GM03348 (cell line): ENCODE results near the gene ATP5MC3.
A peak's percentile ranks its signal among the peaks of the same experiment; 100 is the strongest.
"Not testable (repeated sequence)": the region's sequence is repeated elsewhere in the genome, so short reads cannot be mapped to it uniquely, and the experiment has no call there.

Experiments used
- DNase-seq: peaks from one replicate; pipeline ENCODE4 v3.0.0; 2012; ENCODE audit warnings: low spot score

The ATP5MC3 gene

DNA sequence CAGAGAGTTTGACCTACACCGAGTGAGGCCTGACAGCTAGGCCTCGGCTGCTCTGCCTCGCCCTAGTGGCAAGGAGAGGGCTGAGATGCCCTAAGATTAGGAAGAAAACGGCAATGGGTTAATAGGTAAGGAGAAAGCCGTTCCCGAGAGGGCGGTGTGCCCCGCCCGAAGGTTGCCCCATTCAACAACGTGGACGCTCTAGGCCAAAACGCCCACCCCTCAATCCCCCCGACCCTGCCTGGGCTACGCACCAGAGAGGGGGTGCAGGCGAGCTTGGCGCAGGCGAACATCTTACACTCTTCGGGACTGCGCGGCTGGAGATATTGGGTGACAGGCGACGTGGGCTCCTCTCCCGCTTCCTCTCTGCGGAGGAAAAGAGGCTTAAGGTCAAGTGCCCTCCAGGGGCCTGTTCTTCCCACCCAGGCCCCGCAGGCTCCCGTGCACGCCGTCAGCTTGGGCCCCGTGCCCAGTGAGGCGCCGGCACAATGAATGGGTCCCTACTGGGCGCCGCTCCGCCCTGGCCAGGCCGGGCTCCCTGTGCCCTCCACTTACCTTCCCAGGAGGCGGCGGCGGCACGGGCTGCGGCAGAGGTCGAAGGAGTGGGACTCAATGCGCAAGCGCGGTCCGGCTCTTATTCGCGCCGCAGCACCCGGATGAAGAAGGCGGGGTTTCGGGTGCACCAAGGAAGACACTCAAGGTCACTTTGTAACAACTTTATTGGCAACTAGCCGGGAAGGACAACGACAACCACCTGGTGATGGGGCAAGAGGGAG, at the start of gene ATP5MC3:
Gene ATP5MC3 (minus strand): TSS at position 607 of the 773 bp plus-strand sequence. CDS start 317 bp downstream, at position 290.
- peak; percentile 97 for DNase-seq

DNA sequence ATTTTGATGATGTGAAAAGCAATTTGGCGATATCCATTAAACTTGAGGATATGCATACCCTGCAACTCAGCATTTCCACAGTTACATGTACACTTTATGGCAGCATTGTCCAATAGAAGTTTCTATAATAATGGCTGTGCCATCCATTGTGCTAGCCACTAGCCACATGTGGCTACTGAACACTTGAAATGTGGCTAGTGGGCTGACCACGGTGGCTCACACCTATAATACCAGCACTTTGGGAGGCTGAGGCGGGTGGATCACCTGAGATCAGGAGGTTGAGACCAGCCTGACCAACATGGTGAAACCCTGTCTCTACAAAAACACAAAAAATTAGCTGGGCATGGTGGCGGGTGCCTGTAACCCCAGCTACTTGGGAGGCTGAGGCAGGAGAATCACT, 47.1 kb upstream of the ATP5MC3 start:
- not testable (repeated sequence) for DNase-seq

DNA sequence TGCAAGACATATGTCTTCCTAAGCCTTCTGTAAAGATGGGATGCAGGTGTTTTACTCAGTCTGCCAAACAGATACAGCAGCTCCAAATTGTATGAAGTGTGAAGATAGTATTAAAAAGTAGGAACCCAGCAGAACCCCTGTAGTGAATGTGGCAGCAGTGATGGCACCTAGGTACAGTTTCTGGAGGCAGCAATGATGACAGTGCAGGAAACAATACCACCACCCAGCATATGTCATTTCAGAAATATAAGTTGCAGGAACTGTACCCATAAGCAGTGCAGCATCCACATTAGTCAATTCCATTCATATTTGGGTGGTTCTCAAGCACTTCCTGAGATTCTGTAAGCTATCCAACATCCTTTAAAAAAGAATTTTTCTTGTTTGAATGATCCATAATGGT, 46.7 kb upstream of the ATP5MC3 start:
- no peak for DNase-seq

DNA sequence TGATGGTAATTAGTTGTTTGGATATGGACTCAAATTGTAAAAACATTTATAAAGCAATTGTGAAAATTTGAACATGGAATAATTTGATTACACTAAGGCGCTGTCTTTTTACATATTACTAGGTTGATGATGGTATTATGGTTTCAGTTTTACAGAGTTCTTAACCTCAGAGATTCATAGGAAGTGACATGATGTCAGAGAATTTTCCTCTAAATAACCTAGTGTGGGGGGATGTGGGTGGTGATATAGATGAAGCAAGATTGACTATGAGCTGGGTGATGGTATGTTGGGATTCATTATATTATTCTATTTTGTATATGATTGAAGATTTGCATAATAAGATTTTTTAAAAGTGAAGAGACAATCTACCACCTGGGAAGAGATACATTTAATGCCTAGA, 45.9 kb upstream of the ATP5MC3 start:
- DNase-seq: no peak

DNA sequence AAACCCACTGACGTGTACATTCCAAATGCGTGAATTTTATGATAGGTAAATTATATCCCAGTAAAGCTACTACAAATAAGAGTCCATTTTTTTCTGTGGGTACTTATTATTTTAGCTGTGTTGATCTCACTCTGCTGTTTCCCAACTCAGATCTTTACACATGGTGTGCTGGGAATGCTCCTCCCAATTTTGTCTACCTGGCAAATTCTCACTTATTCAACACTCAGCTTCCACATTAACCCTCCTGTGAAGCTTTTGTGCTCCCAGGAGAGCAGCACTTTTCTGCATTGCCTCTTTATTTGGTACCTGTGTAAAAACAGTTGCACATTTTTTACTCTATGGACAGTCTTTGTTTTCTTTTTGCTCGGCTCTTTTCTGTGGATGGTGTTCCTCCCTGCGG, 38.6 kb upstream of the ATP5MC3 start:
- no peak for DNase-seq

DNA sequence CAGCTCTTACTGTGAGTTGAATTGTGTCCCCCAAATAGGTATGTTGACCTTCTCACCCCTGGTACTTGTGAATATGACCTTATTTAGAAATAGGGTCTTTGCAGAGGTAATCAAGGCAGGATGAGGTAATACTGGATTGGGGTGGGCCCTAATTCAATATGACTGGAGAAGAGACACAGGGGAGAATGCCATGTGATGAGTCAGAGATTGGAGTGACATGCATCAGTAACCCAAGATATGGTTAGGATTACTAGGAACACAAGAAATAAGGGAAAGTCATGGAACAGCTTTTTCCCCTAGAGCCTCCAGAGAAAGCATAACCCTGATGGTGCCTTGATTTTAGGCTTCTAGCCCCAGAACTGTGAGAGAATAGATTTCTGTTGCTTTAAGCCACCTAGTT, 37.0 kb upstream of the ATP5MC3 start:
- DNase-seq: no peak

DNA sequence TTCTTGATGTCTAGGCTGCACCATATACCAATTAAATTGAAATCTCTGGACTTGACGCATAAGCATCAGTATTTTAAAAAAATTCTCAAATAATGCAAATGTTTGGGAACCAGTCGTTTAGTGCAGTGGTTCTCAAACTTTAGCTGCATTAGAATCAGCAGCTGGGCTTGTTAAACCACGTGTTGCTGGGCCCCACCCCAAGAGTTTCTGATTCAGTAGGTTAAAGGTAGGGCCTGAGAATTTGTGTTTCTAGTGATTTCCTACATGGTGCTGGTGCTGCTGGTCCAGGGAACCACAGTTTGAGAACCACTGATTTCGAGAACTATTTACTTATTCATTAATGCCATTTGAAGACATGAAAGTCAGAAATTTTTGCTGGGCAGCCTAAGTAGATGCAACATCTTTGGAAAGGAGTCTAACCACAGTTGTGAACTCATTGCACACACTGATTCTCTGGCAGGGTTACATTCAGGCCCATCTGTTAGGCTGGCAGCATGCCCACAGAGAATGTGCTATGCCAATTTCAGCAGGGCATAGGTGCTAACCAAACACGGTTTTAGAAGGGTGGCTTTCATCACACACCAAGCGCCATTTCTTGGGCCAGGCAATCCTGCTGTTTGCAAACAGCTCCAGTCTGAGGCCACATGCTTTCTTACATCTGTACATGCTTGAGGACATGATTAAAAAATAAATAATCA, 26.4 kb upstream of the ATP5MC3 start:
- DNase-seq: no peak

DNA sequence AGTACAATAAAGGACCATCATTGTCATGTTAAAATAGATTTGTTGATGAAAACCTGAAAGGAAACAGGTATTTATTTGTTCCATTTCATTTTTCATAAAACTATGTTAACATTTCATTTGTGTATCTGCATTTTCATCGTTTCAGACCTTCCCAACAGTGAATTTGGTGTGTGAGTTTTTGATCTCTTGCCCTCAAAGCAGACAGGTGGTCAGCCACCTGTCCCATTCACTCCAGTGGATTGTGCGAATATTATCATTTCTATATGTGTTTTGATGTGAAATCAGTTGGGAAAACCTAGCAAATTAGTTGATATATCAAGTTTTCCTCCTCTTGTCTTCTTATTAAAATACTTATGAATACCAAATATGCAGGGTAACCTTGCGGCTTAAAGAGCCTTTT, 25.4 kb upstream of the ATP5MC3 start:
- no peak for DNase-seq

DNA sequence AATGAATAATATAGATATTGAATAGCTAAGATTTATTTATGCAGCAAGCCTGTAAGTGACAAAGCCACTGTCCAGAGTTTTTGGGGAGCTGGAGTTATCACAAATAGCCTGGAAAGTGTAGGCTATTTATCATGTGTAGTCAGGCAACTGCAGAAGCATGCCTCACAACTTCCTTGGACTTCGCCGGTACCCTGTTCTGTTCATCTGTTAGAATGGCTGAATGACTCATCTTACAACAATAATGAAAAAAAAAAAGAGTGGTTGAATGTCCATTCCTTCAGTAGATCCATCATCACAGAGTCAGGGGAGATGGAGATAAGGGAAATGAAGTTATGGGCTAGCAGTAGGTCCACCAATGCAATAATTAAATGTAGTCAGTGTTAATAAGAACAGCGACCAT, 24.0 kb upstream of the ATP5MC3 start:
- DNase-seq: peak; percentile 5

DNA sequence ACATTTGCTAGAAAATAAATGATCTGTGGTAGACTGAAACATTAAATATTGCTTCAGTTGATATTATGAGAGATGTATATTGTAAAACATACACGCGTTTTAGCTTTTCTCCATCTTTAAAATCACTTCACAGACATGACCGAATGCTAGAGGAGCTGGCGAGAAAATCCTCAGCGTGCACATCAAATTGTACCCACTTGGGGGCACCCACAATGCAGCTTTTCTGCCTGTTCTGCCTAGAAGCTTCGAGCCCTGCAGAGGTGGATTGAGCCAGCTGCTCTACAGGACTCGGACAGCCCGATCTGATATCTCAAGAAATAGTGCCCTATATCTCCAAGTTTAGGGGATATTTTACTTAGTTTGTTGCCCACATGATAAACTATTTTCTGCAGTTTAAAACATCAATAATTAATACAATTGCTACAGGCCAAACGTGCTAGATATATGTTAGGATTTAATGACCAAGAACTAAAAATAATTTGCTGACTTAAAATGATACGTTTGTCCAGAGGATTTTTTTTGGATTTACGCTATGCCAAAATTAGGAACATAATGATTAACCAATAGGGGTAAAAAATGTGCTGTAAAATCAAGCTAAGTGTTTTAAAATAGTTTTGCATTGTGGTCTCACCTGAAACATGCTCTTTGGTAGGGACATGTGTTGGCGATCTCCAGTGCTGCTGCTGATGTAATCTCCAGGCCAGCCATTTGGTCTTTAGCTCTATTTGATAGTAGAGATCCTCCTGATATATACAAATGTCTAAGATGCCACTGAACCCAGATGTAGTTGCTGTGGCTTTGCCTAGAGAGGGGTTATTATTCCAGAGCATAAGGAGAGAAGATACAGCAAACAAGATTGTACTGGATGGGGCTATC, 22.3 kb upstream of the ATP5MC3 start:
- DNase-seq: peak; percentile 53

DNA sequence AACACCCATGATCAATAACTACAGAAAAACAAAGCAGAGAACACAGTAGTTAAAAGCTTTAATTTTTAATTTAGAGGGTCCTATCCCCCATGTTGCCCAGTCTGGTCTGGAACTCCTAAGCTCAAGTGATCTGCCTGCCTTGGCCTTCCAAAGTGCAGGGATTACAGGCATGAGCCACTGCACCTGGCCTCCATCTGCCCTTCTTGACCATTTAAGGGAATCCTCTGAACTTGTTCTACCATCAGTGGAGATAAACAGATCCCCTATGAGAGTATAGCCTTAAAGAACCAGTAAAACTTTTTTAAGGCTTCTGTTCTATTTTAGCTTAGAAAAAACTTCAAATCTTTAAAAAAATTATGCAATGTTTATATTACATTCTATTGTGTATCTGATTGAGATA, 13.5 kb upstream of the ATP5MC3 start:
- no peak for DNase-seq

DNA sequence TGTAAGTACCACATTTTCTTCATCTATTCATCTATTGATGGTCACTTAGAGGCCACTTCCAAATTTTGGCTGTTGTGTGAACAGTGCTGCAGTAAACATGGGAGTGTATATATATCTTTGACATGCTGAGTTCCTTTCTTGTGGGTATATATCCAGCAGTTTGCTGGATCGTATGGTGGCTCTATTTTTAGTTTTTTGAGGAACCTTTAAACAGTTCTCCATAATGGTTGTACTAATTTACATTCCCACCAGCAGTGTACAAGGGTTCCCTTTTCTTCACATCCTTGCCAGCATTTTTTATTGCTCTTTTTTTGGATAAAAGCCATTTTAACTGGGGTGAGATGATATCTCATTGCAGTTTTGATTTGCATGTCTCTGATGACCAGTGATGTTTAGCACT, 7.3 kb upstream of the ATP5MC3 start:
- no peak for DNase-seq

DNA sequence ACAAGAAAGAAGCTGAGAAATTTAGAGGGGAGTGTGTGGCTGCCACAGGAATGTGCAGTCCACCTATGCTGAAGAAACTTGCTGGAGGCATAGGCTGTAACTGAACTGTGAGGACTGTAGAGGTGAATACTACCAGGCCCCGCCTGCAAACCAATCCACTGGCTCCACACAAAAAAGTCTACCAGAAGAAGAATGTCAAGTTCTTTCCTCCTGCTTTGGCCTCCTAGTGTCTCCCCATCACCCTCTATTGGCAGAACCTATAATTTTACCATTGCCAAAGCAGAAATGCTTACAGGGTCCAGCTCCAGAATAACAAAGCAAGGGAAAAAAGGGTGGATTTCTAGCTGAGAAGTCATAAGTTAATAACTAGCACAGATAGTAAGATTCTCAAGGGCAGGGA, 5.9 kb upstream of the ATP5MC3 start:
- peak; percentile 7 for DNase-seq

DNA sequence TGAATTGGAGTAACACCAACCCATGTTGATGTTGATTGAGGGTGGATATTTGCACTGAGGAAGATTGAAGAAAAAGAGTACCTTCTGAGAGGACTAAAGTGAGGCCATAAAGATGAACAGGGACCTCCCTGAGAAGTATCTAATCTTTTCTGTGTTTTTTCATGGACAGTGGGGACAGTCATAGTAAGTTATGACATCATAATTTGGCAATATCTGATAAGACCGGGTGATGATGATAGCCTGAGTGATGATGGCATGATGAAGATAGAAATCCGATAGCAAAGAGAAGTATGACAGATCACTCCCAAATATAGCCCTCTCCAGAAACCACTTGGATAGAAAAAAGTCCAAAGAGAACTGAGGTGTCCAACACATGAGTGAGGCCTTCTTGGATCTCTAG, 2.2 kb upstream of the ATP5MC3 start:
- DNase-seq: no peak

DNA sequence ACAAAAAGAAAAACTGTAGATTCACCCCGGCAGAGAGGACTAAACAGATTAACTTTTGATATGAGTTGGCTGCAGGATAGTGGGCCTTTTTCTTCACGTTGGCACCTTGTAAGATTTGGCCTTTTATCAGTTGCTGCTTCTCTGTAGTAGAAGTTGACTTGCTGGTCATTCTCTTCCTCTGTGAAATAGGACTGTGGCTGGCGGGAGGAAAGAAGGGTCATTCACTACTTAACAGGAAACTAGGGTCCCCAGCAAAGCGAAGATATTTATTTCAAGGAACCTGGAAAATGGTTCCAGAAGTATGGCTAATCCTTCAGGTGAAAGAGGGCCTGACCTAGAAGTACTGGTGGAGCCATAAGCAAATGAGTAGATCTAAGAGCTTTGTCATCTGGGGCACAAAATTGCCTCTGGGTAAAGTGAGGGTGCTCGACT, 383 bp upstream of the ATP5MC3 start:
- DNase-seq: no peak

DNA sequence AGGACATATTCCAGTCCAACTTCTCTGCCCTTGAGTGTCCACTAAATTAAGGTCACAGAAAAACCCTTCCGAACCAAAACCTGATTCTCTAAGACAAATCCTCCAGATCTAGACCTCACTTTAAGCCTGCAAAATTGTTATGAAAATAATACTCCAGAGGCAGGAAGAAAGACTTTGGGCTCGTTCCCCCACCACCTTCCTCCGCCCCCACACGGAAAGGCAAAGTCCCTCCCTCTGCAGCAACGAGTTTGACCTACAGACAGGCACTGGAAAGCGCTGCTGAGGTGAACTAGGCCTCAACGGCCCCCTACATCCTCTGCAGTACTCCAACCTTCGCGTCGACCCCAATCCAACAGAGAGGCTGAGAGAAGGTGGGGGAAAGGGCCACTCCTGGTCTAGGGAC, 808 bp downstream of the ATP5MC3 start:
- DNase-seq: peak; percentile 61

DNA sequence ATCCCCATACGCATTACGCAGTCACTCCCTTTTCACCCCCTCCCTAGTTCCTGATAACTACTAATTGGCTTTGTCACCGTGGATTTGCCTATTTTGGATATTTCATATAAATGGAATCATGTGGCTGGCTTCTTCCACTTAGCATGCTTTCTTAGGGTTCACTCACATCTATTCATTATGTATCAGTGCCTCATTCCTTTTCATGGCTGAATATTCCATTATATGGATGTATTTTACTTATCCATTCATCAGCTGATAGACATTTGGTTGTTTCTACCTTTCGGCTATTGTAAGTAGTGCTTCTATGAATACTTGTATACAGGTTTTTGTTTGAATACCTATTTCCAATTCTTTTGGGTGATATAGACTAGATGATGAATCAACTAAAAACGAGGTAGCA, 4.9 kb downstream of the ATP5MC3 start:
- DNase-seq: no peak

DNA sequence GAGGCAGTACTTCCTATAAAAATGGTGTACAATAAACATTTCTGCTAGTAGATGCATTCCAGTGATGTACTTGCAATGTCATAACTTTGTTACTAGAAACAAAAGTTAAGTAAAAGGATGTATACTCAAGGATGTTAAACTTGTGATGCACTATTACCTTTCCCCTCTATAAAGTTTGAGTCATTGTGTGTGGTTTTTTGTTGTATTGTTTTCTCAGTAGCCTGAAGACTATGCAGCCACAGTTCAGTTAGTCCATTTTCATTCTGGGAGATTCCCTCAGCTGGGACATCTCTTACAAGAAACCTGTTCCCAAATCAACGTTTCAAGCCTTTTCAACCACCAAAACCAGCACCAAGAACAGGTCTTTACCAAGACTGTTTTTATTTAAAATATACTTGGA, 5.6 kb downstream of the ATP5MC3 start:
- no peak for DNase-seq

DNA sequence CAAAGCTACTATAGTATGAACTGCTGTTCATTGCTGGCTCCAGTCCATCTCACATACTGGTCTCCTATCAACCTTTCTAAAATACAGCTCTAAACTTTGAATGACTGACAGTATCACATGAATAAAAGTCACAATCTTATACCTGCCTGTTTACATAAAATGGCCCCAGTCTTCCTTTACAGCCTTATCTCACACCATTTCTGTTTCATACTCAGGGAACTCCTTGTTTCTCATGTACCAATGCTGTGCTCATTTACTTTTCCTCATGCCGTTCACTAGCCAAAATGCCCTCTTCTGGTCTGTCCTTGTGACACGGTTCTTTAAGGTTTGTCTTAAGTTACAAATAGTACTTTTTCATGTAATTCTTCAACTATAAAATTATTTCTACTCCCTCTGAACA, 6.2 kb downstream of the ATP5MC3 start:
- no peak for DNase-seq

DNA sequence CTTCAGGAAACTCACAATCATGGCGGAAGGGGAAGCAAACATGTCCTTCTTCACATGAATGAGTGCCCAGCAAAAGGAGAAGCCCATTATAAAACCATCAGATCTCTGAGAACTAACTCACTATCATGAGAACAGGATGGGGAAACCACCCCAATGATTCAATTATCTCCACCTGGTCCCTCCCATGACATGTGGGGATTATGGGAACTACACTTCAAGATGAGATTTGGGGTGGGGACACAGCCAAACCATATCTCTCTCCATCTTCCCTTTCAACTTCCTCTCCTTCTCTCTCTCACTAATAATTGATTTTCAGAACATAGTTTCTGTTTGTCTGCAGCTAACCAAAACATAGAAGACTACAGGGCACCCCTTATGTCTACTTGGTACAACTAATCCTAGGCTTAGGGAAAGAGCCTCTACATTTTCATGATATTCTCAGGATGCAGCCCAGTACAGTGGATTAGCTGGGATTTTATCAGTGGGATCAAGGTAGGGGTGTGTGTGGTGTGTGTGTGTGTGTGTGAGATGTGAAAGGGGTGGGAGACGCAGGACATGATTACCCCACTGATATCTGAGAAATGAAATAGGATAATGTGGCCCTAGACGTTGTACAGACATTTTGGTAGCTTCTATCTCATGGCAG, 10.7 kb downstream of the ATP5MC3 start:
- no peak for DNase-seq

DNA sequence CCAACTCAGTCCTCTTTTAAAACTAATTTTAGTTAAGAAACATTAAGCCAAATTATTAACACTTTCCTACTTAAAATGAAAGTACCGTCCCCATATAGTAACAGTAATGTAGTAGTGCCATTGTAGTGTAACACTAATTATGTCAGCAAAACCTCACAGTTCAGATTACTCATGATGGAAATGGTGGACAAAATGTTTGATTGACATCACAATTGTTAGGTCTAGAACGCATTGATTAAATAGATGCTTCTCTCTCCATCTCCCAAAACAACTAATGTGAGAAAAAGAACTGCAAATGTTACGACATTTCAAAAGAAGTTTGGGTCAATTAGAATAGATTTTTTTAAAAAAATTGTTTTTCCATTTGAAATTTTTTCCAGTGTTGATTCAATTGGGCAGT, 12.3 kb downstream of the ATP5MC3 start:
- no peak for DNase-seq

DNA sequence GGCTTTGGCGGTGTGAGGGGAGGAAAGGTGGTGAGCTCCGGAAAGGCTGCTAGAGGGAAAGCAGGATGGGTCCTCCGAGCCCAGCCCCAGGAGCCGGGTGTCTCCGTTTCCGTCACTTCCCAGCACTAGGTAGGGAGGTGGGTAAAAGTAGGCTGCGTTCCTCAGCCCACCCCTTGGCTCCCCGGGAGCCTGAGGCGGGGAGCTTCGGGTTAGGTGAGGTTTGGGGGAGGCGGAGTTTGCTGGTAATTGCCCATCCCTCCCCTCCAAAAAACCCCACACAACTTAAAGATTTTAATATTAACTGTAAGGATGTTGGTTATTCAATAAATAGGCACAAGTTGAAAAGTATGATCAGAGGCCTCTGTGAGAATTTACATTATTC, 13.0 kb downstream of the ATP5MC3 start:
- no peak for DNase-seq
